H9 (cell line): ENCODE results near the gene FHIT. TPM values are rescaled to one million over a fixed set of nuclear protein-coding genes. Genes with fewer than 3 reads are reported as not detected.

Experiments used
- DNase-seq: peaks from one replicate; pipeline ENCODE4 v3.0.0-alpha.2; 2017
- H2AFZ ChIP-seq: one replicate; pipeline ENCODE4 v1.6.1; 2013; ENCODE audit warnings: mild to moderate bottlenecking, low read length, control low read depth, moderate library complexity
- H2AK5ac ChIP-seq: 2 replicates; pipeline ENCODE4 v1.6.1; 2013; ENCODE audit warnings: low read length, control low read depth, mixed read lengths; ENCODE audit not compliant: insufficient read length
- H2BK120ac ChIP-seq: one replicate; pipeline ENCODE4 v1.6.1; 2013; ENCODE audit warnings: low read depth, mild to moderate bottlenecking, low read length, control low read depth, inconsistent platforms; ENCODE audit not compliant: poor library complexity, severe bottlenecking
- H2BK12ac ChIP-seq: 2 replicates; pipeline ENCODE4 v1.6.1; 2013; ENCODE audit warnings: low read length, control low read depth, mixed read lengths, low read depth; ENCODE audit not compliant: insufficient read length
- H2BK15ac ChIP-seq: 2 replicates; pipeline ENCODE4 v1.6.1; 2013; ENCODE audit warnings: low read depth, low read length, control low read depth
- H2BK20ac ChIP-seq: one replicate; pipeline ENCODE4 v1.6.1; 2013; ENCODE audit warnings: low read depth, mild to moderate bottlenecking, low read length, control low read depth, inconsistent platforms; ENCODE audit not compliant: poor library complexity, severe bottlenecking
- H2BK5ac ChIP-seq: 2 replicates; pipeline ENCODE4 v1.6.1; 2013; ENCODE audit warnings: low read length, control low read depth, mixed read lengths; ENCODE audit not compliant: insufficient read length
- H3K14ac ChIP-seq: 2 replicates; pipeline ENCODE4 v1.6.1; 2013; ENCODE audit warnings: low read length, control low read depth; ENCODE audit not compliant: insufficient read depth
- H3K18ac ChIP-seq: 2 replicates; pipeline ENCODE4 v1.6.1; 2013; ENCODE audit warnings: low read depth, mild to moderate bottlenecking, mixed read lengths, low read length, control low read depth; ENCODE audit not compliant: insufficient read length
- H3K23ac ChIP-seq: 2 replicates; pipeline ENCODE4 v1.6.1; 2013; ENCODE audit warnings: low read length, control low read depth, mixed read lengths, low read depth; ENCODE audit not compliant: insufficient read length
- H3K23me2 ChIP-seq: 2 replicates; pipeline ENCODE4 v1.6.1; 2013; ENCODE audit warnings: low read depth, mild to moderate bottlenecking, mixed read lengths, low read length, control low read depth; ENCODE audit not compliant: insufficient read length, poor library complexity, severe bottlenecking
- H3K27ac ChIP-seq: 2 replicates; pipeline ENCODE4 v1.5.1; 2013; ENCODE audit warnings: low read length, control low read depth, mixed read lengths, low read depth; ENCODE audit not compliant: insufficient read length
- H3K27me3 ChIP-seq: 2 replicates; pipeline ENCODE4 v1.6.1; 2013; ENCODE audit warnings: low read length, control low read depth, inconsistent platforms; ENCODE audit not compliant: insufficient read depth
- H3K4ac ChIP-seq: 2 replicates; pipeline ENCODE4 v1.6.1; 2013; ENCODE audit warnings: low read depth, mild to moderate bottlenecking, control low read depth, inconsistent platforms, low read length, moderate library complexity
- H3K4me1 ChIP-seq: 2 replicates; pipeline ENCODE4 v1.6.1; 2013; ENCODE audit warnings: low read length, control low read depth, inconsistent platforms; ENCODE audit not compliant: insufficient read depth
- H3K4me2 ChIP-seq: 2 replicates; pipeline ENCODE4 v1.6.1; 2013; ENCODE audit warnings: low read length, control low read depth, mixed read lengths; ENCODE audit not compliant: insufficient read length, insufficient read depth
- H3K56ac ChIP-seq: 2 replicates; pipeline ENCODE4 v1.6.1; 2013; ENCODE audit warnings: low read depth, mild to moderate bottlenecking, mixed read lengths, low read length, control low read depth; ENCODE audit not compliant: insufficient read length
- H3K79me1 ChIP-seq: 2 replicates; pipeline ENCODE4 v1.6.1; 2013; ENCODE audit warnings: low read depth, mild to moderate bottlenecking, moderate library complexity, low read length, control low read depth, inconsistent platforms; ENCODE audit not compliant: insufficient read depth, poor library complexity, severe bottlenecking
- H3K79me2 ChIP-seq: 2 replicates; pipeline ENCODE4 v1.6.1; 2013; ENCODE audit warnings: low read length, control low read depth, inconsistent platforms; ENCODE audit not compliant: insufficient read depth
- H3K9ac ChIP-seq: 2 replicates; pipeline ENCODE4 v1.6.1; 2013; ENCODE audit warnings: low read length, control low read depth, mixed read lengths; ENCODE audit not compliant: insufficient read length; ENCODE audit errors: extremely low read depth
- H3K9me3 ChIP-seq: one replicate; pipeline ENCODE4 v1.6.1; 2013; ENCODE audit warnings: low read depth, low read length, inconsistent platforms; ENCODE audit not compliant: control insufficient read depth
- H3T11ph ChIP-seq: one replicate; pipeline ENCODE4 v1.6.1; 2013; ENCODE audit warnings: mild to moderate bottlenecking, low read length, control low read depth, inconsistent platforms
- H4K20me1 ChIP-seq: one replicate; pipeline ENCODE4 v1.6.1; 2013; ENCODE audit not compliant: control insufficient read depth, insufficient read length, insufficient read depth
- H4K5ac ChIP-seq: 2 replicates; pipeline ENCODE4 v1.6.1; 2013; ENCODE audit warnings: low read depth, mild to moderate bottlenecking, mixed read lengths, low read length, control low read depth; ENCODE audit not compliant: insufficient read length
- H4K8ac ChIP-seq: replicated peaks from 2 replicates; pipeline ENCODE4 v1.6.1; 2013; ENCODE audit warnings: low read length, control low read depth, mixed read lengths, low read depth; ENCODE audit not compliant: insufficient read length
- H4K91ac ChIP-seq: 2 replicates; pipeline ENCODE4 v1.6.1; 2013; ENCODE audit warnings: low read depth, mild to moderate bottlenecking, moderate library complexity, mixed read lengths, low read length, control low read depth; ENCODE audit not compliant: insufficient read length
- H3K27ac Mint-ChIP-seq, 3 experiments: 2 replicates in 2 of 3; 3 replicates in 1 of 3; pipeline ENCODE4 v1.8.0; 2020 to 2021; ENCODE audit warnings: mixed read lengths in 3 of 3, mild to moderate bottlenecking in 1 of 3, moderate library complexity in 1 of 3
- H3K27me3 Mint-ChIP-seq: 2 replicates; pipeline ENCODE4 v1.8.0; 2021; ENCODE audit warnings: low read depth, mild to moderate bottlenecking, moderate library complexity, mixed read lengths
- H3K36me3 Mint-ChIP-seq, 3 experiments: 2 replicates in 2 of 3; 3 replicates in 1 of 3; pipeline ENCODE4 v1.8.0; 2020 to 2021; ENCODE audit warnings: low read depth in 3 of 3, mixed read lengths in 3 of 3; ENCODE audit not compliant: insufficient read depth in 1 of 3
- H3K4me1 Mint-ChIP-seq, 2 experiments: 2 replicates each; pipeline ENCODE4 v1.8.0; 2020; ENCODE audit warnings: mixed read lengths in 2 of 2
- H3K4me3 Mint-ChIP-seq, 2 experiments: 2 replicates in 1 of 2; 3 replicates in 1 of 2; pipeline ENCODE4 v1.8.0; 2020 to 2021; ENCODE audit warnings: mild to moderate bottlenecking in 2 of 2, mixed read lengths in 2 of 2, moderate library complexity in 1 of 2
- H3K9me3 Mint-ChIP-seq, 2 experiments: 2 replicates in 1 of 2; 3 replicates in 1 of 2; pipeline ENCODE4 v1.8.0; 2020; ENCODE audit warnings: mild to moderate bottlenecking in 2 of 2, mixed read lengths in 2 of 2, moderate library complexity in 1 of 2
- WGBS: extraction: QIAGEN DNeasy Blood & Tissue Kit; methylation state at CpG from one replicate; pipeline ENCODE4 v1.1.7; 2013; ENCODE audit warnings: missing lambda C conversion rate, low lambda C conversion rate, mixed read lengths; ENCODE audit not compliant: insufficient read length; ENCODE audit errors: extremely low coverage; 5-methylcytosine and 5-hydroxymethylcytosine counted together
- total RNA-seq: library from RNA; stranded (reverse); gene quantifications from 2 replicates; pipeline ENCODE4 v1.2.1, GENCODE V29; 2021
- TF ChIP-seq, protein P1 (sequence below): fragments of 200-600 bp; sonication (generic); conservative IDR thresholded peaks from 3 replicates; pipeline ENCODE4 v1.8.0; 2021; ENCODE audit warnings: antibody characterized with exemption, mild to moderate bottlenecking

Gene FHIT
- total RNA-seq, 1 experiment from 2014 or later, result 3.0 TPM

DNA sequence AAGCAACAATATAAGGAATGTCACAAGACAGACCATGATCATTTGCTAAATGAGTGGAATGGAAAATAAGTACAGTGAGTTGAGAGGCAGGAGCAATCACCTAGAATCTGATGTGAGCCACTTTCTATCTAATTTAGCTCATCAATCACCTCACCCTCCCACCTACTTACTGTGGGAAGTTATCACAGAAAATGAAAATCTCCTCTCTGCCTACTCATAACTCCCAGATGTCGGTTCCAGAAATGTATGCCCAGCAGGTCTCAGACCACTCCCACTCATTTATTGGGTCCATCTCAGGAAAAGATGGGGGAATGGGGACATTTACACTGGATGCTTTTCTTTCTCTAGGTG lies 270.9 kb downstream of the FHIT start:
- Histone ChIP-seq H2BK15ac (no peak overlapping the region), H3K23ac (no peak overlapping the region), H3K18ac (no peak overlapping the region), H2BK120ac (no peak overlapping the region), H3K27ac (no peak overlapping the region), H2AK5ac (no peak overlapping the region), H3K14ac (no peak overlapping the region), H4K5ac (no peak overlapping the region), H2BK12ac (no peak overlapping the region), H3K27me3 (no peaks in the 10 kb centered on the region), H3K9me3 (peaks cover 7% of the 10 kb centered on the region), H2AFZ (no peak overlapping the region), H4K20me1 (no peaks in the 10 kb centered on the region), H3K23me2 (no peaks in the 10 kb centered on the region), H2BK20ac (no peak overlapping the region), H3K9ac (no peak overlapping the region), H3K4me1 (no peaks in the 10 kb centered on the region), H3K56ac (no peak overlapping the region), H4K91ac (no peak overlapping the region), H2BK5ac (no peak overlapping the region), H3K79me1 (no peaks in the 10 kb centered on the region), H3K4ac (no peak overlapping the region), H4K8ac (no peak overlapping the region), H3K79me2 (no peaks in the 10 kb centered on the region), H3T11ph (no peak overlapping the region), H3K4me2 (no peak overlapping the region)
- H3K4me1 Mint-ChIP-seq, result no peaks in the 10 kb centered on the region
- no peaks in the 10 kb centered on the region for H3K27me3 Mint-ChIP-seq
- TF ChIP-seq, protein P1, sequence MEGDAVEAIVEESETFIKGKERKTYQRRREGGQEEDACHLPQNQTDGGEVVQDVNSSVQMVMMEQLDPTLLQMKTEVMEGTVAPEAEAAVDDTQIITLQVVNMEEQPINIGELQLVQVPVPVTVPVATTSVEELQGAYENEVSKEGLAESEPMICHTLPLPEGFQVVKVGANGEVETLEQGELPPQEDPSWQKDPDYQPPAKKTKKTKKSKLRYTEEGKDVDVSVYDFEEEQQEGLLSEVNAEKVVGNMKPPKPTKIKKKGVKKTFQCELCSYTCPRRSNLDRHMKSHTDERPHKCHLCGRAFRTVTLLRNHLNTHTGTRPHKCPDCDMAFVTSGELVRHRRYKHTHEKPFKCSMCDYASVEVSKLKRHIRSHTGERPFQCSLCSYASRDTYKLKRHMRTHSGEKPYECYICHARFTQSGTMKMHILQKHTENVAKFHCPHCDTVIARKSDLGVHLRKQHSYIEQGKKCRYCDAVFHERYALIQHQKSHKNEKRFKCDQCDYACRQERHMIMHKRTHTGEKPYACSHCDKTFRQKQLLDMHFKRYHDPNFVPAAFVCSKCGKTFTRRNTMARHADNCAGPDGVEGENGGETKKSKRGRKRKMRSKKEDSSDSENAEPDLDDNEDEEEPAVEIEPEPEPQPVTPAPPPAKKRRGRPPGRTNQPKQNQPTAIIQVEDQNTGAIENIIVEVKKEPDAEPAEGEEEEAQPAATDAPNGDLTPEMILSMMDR, result no peak
- WGBS, result no CpG with 5 or more reads among the region's 1 CpG
- H3K27ac Mint-ChIP-seq, result no peak overlapping the region
- no peak for DNase-seq
- H3K36me3 Mint-ChIP-seq, result peaks cover 6 to 13% (median 10%) of the 10 kb centered on the region in 3 experiments
- no peak overlapping the region for H3K4me3 Mint-ChIP-seq
- peaks cover 2 to 21% of the 10 kb centered on the region in 2 experiments; a peak in 4 of 5 replicates for H3K9me3 Mint-ChIP-seq
